Activated T-cell treated with anti-CD3 and anti-CD28 coated beads for 1 hour (primary cell): ENCODE measurements around the gene PAMR1.
"Not testable (repeated sequence)": the region's sequence is repeated elsewhere in the genome, so short reads cannot be mapped to it uniquely, and the experiment has no call there.

ENCODE experiments used
- DNase-seq: peaks from one replicate; pipeline ENCODE4 v3.0.0-alpha.2; 2020; ENCODE audit warnings: low read depth

Gene PAMR1

GRCh38 chr11:35543481-35543880 lies 18.1 kb upstream of the PAMR1 start:
- no peak for DNase-seq

GRCh38 chr11:35541621-35542375 lies 16.4 kb upstream of the PAMR1 start:
- DNase-seq = no peak

GRCh38 chr11:35540526-35540925 lies 15.1 kb upstream of the PAMR1 start:
- no peak for DNase-seq

DNA sequence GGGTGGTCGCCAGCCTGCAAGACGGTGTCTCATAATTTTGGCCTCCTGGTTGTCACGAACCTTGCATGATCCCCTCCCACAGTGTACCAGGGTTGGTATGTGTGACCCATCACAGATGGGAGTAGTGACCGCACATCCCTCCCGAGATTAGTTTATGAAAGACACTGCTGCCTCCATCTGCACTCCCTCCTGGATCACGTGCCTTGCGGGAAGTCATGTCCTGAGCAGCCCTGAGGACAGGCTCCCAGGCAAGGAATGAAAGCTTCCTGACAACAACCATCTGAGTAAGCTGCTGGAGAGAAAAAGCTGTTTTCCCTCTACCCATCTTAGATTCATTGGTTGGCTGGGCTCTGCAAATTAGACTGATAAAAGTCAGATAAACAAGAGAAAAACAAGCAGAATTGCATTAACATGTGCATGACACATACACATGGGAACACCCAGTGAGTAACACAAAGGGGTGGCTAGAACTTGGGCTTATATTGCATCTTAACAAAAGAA lies 14.4 kb upstream of the PAMR1 start:
- DNase-seq = no peak

- DNase-seq = no peak
Observed at GRCh38 chr11:35539256-35539655, 13.8 kb upstream of the PAMR1 start.

DNA sequence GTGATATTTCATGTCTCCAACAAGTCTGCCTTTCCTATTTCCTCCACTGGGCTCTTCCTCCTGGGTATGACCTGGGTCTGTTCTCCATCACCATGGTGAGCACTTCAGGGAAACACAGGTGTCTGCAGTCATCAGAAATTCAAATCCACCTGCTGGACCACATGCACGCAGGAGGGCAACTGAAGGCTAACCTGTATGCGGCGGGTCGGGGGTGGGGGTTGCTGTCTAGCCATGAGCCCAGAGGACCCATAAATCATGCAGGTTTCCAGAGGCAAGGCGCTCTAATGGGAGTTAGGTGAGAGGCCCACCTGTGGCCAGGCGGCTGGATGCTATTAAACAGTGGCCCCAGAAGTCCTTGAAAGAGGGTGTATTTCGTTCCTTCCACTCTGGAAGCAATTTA lies 11.1 kb upstream of the PAMR1 start:
- DNase-seq = no peak

GRCh38 chr11:35531246-35531645 lies 5.8 kb upstream of the PAMR1 start:
- no peak for DNase-seq

- DNase-seq = no peak
Observed at GRCh38 chr11:35529971-35530495, 4.6 kb upstream of the PAMR1 start.

DNA sequence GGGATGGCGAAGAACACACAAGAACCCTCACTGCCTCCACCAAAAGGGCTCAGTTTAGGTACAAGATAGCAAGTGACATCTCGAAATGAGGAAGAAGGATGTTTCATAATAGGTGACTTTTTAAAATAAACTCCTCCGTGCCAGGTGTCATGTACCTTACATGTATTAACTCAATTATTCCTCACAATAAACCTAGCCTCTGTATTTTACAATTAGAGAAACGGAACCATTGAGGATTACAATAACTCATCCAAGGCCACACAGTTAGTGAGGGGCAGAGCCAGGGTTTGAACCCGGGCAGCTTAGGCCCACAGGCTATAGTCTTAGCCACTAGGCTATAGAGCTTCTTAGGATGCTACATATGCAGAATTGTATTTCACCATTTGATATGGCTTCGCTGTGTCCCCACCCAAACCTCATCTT lies 965 bp upstream of the PAMR1 start:
- no peak for DNase-seq

GRCh38 chr11:35524780-35525179 lies 636 bp downstream of the PAMR1 start:
- no peak for DNase-seq

DNA sequence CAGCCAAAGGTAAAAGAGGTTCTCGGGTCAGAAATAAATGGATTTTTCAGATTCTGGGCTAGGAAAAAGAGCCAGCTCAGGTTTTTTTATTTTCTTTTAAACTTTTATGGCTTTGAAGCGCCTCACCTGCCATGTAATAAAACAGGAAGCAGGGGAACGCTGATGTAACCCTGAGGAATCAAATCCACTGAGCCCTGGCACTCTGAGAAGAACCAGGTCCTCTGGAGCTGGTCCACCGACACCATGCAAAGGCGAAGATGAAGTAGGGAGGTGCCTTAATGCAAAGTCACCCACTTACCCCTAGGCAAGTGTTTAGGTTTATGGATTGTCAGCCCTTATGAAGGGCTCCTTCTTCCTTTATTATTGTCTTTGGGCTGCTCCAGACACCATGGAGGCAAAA lies 1.6 kb downstream of the PAMR1 start:
- DNase-seq = no peak

DNA sequence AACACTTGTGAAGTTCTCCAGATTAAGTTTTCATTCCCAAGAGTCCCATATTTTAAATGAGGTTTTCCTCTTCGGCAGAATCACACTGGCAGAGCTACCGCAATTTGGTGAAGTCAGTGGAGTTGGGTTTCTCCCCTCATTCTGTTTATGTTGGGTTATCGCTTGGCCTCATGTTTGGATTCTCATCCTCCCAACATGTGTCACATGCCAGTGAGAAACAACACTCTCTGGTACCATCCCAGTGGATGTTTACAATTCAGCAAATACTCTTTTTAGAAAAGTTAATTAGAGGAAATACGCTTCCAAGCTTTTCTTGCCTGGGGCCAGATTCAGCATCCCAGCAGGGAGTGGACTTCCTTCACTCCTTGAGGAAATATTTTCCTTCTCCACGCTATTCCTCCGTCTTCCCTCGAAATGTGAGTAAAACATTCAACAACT lies 2.1 kb downstream of the PAMR1 start:
- DNase-seq = no peak

- DNase-seq = not testable (repeated sequence)
Observed at GRCh38 chr11:35522091-35522490, 3.3 kb downstream of the PAMR1 start.

- DNase-seq = no peak
Observed at GRCh38 chr11:35520376-35520775, 5.0 kb downstream of the PAMR1 start.

GRCh38 chr11:35518766-35519165 lies 6.7 kb downstream of the PAMR1 start:
- DNase-seq = no peak

DNA sequence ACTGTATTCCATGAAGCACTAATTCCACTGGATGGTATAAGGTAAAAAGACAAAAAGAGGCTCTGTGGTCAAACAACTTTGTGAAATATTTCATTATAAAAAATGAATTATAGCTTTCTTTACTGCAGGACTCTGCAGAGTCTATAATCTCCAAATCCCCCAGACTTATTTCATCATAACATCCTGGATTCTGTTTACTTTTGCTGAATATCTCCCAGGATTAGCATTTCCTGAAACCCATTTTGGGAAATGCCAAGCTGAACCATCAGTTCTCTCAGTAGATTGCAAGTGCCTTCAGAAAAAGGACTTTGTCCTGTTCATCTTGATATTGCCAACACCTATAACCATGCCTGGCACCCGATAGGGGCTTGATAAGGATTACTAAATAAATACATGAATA lies 7.9 kb downstream of the PAMR1 start:
- DNase-seq = no peak

DNA sequence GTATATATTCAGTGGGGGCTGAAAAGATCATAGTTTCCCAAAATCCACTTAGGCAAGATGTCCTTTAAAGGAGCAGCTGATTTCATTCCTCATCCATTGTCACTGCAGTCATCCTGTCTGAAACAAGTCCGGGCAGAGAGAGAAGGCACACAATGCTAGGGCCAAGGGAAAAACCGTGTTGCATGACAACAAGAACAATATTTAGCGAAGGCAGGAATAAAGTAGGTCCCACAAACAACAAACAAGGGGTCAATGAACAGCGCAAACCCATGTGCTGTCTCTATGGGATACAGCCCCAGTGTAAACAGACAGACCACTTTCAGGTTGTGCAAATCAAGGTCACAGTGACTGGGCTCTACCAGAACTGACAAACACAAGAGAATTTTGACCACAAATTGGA lies 9.0 kb downstream of the PAMR1 start:
- DNase-seq = no peak

DNA sequence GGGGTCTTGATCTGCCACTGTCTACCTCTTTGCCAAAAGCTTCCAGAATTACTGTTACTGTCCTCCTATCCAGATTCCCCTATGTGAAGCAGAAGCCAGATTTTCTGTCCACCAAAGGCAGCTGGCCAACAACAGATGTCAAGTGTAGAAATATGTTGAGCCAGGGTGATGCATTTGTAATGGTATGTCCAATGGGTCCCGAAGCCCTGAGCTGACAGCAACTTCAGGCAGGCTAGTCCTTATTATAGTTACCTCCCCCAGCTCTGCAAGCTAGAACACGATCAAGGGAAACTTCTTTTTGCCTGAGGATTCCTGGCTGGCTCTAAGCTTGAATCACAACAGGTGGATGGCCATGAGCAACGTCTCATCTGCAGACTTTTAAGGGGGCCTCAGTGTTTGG lies 10.2 kb downstream of the PAMR1 start:
- DNase-seq = no peak

GRCh38 chr11:35514481-35514880 lies 10.9 kb downstream of the PAMR1 start:
- DNase-seq = no peak

DNA sequence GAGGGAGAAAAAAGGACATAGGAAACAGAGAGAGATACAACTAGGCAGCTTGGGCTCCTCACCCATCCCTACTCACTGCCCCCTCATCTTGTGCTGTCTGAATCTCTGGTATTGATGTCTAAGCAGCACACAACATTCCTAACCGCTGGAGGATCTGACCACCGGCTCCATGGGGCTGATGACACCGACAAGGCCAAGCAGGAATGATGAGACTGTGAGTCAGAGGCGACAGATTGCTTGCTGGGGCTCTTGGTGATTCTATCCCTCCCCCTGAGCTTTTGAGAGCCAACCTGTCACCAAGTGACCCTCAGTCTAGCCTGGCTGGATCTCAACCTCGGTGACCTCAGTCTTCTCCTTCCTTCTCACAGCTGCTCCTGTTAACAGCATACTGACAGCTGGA lies 13.8 kb downstream of the PAMR1 start:
- no peak for DNase-seq

DNA sequence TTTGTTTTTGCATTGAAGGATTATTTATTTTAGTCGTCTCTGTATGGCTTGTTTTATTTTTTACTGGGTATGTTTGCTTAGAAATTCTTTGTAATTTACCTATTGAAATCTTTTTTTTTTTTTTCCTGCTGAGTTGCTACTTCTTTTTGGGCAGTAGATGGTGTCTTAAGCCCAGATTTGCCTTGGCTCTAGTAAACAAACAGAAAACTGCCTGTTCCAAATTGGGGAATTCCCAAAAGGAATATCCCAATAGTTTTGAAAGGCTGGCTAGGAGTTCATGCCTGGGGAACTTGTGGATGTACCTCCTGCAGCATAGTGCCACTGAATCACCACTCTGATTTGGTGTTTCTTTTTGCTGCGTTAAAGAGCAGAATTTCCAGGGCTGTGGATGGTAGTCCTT lies 17.7 kb downstream of the PAMR1 start:
- DNase-seq = no peak

GRCh38 chr11:35501776-35502175 lies 23.6 kb downstream of the PAMR1 start:
- no peak for DNase-seq

- DNase-seq = no peak
Observed at GRCh38 chr11:35500744-35501143, 24.7 kb downstream of the PAMR1 start.

DNA sequence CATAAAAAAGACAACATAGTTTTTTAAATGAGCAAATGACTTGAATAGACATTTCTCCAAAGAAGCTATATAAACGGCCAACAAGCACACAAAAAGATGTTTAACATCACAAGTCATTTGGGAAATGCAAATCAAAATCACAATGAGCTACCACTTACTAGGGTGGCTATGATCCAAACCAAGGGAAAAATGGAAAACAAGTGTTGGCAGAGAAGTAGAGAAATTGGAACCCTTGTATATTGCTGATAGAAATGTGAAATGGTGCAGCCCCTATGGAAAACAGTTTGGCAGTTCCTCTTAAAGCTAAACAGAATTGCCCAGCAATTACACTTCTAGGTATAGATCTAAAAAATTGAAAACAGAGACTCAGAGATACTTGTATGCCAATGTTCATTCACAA lies 29.0 kb downstream of the PAMR1 start:
- no peak for DNase-seq
